ENCODE data around the gene C1QA. TPM values are rescaled to one million over a fixed set of nuclear protein-coding genes. Genes with fewer than 3 reads are reported as not detected.

The C1QA gene
- total RNA-seq, 1 experiment from 2014 or later = not detected

DNA sequence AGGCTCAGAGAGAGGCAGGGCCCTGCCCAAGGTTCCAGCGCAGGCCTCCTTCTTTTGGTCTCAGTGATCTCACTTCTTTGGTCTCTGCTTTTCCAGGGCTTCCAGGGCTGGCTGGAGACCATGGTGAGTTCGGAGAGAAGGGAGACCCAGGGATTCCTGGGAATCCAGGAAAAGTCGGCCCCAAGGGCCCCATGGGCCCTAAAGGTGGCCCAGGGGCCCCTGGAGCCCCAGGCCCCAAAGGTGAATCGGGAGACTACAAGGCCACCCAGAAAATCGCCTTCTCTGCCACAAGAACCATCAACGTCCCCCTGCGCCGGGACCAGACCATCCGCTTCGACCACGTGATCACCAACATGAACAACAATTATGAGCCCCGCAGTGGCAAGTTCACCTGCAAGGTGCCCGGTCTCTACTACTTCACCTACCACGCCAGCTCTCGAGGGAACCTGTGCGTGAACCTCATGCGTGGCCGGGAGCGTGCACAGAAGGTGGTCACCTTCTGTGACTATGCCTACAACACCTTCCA lies 24.4 kb downstream of the C1QA start:
- POLR2A ChIA-PET (ENCODE audit: unreplicated experiment) = no interaction called here
- Histone ChIP-seq H3K79me2 (ENCODE audit: low read depth) (no peaks in the 10 kb centered on the region), H3K36me3 (ENCODE audit: low read depth) (no peaks in the 10 kb centered on the region), H3K9me3 (ENCODE audit: insufficient read depth, low read depth) (no peaks in the 10 kb centered on the region), H3K27ac (no peak overlapping the region), H2AFZ (no peak overlapping the region), H3K9me2 (ENCODE audit: insufficient read depth) (no peaks in the 10 kb centered on the region), H3K4me1 (replicated peaks; ENCODE audit: insufficient read depth) (no peaks in the 10 kb centered on the region), H3K27me3 (ENCODE audit: insufficient read depth, low read depth) (peaks cover 28% of the 10 kb centered on the region), H3K4me2 (no peak overlapping the region), H3F3A (ENCODE audit: insufficient read depth, low read depth) (no peaks in the 10 kb centered on the region), H3K4me3 (no peak overlapping the region), H4K20me1 (ENCODE audit: insufficient read depth) (no peaks in the 10 kb centered on the region)
- intact Hi-C loops (cut with micrococcal nuclease; ENCODE audit: unreplicated experiment) = no loop called here
- CTCF ChIA-PET = no interaction called here
- DNase-seq = no peak
- TF ChIP-seq EZH2 (IDR thresholded peaks at IDR 0.05; ENCODE audit: low read depth) = no peak
- TF ChIP-seq, protein P1, sequence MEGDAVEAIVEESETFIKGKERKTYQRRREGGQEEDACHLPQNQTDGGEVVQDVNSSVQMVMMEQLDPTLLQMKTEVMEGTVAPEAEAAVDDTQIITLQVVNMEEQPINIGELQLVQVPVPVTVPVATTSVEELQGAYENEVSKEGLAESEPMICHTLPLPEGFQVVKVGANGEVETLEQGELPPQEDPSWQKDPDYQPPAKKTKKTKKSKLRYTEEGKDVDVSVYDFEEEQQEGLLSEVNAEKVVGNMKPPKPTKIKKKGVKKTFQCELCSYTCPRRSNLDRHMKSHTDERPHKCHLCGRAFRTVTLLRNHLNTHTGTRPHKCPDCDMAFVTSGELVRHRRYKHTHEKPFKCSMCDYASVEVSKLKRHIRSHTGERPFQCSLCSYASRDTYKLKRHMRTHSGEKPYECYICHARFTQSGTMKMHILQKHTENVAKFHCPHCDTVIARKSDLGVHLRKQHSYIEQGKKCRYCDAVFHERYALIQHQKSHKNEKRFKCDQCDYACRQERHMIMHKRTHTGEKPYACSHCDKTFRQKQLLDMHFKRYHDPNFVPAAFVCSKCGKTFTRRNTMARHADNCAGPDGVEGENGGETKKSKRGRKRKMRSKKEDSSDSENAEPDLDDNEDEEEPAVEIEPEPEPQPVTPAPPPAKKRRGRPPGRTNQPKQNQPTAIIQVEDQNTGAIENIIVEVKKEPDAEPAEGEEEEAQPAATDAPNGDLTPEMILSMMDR (conservative IDR thresholded peaks at IDR 0.05) = no peak
- no TSS peak for BruUV-seq (replicated peaks)

DNA sequence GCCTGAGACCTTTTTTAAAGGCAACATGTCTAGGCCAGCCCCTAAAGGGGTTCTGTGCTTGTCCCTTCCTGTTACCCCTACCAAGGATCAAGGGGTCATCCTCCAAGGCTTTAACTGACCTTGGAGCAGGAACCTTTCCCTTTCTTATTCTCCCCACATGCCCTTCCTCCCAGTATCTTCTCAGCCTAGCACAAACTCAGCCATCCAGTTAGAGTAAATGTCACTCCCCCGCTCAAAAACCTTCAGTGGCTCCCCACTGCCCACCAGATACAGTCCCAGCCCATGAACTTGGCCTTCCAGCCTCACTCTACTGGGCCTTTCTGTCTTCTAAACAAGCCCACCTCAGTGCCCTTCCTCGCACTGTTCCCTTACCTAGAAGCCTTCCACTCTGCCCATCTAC lies 25.5 kb downstream of the C1QA start:
- no peak for TF ChIP-seq EZH2 (IDR thresholded peaks at IDR 0.05; ENCODE audit: low read depth)
- TF ChIP-seq, protein P1 (conservative IDR thresholded peaks at IDR 0.05) = no peak
- H3F3A ChIP-seq (ENCODE audit: insufficient read depth, low read depth) = no peaks in the 10 kb centered on the region
- no peak overlapping the region for H3K27ac ChIP-seq
- H3K9me2 ChIP-seq (ENCODE audit: insufficient read depth) = no peaks in the 10 kb centered on the region
- H3K4me2 ChIP-seq = no peak overlapping the region
- H3K9me3 ChIP-seq (ENCODE audit: insufficient read depth, low read depth) = no peaks in the 10 kb centered on the region
- ChIA-PET POLR2A (ENCODE audit: unreplicated experiment) (no interaction called here), CTCF (no interaction called here)
- H3K79me2 ChIP-seq (ENCODE audit: low read depth) = no peaks in the 10 kb centered on the region
- H3K4me3 ChIP-seq = no peak overlapping the region
- peaks cover 18% of the 10 kb centered on the region for H3K27me3 ChIP-seq (ENCODE audit: insufficient read depth, low read depth)
- no TSS peak for BruUV-seq (replicated peaks)
- H2AFZ ChIP-seq = no peak overlapping the region
- H4K20me1 ChIP-seq (ENCODE audit: insufficient read depth) = no peaks in the 10 kb centered on the region
- H3K4me1 ChIP-seq (replicated peaks; ENCODE audit: insufficient read depth) = no peaks in the 10 kb centered on the region
- no peaks in the 10 kb centered on the region for H3K36me3 ChIP-seq (ENCODE audit: low read depth)
- DNase-seq = no peak
- intact Hi-C loops (cut with micrococcal nuclease; ENCODE audit: unreplicated experiment) = no loop called here

DNA sequence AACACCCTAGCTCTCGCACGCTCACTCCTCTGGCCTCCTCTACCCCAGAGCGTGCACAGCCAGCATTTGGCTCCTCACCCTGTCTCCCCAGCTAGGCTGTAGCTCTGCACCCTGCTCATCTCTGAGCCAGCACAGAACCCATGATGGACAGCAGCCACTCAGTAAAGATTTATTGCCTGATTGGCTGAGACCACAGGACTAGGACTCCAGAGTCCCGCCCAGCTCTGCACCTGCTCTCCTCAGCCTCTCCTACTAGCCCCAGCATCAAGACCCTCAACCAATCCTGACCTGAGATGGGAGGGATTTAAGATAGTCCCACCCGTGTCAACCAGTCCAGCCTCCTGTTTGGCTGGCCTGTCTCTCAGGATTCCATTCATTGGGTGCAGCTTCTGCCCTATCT lies 25.9 kb downstream of the C1QA start:
- no peaks in the 10 kb centered on the region for H3K4me1 ChIP-seq (replicated peaks; ENCODE audit: insufficient read depth)
- no TSS peak for BruUV-seq (replicated peaks)
- no peaks in the 10 kb centered on the region for H4K20me1 ChIP-seq (ENCODE audit: insufficient read depth)
- TF ChIP-seq EZH2 (IDR thresholded peaks at IDR 0.05; ENCODE audit: low read depth) = no peak
- TF ChIP-seq, protein P1 (conservative IDR thresholded peaks at IDR 0.05) = no peak
- H3K27ac ChIP-seq = no peak overlapping the region
- H3K9me2 ChIP-seq (ENCODE audit: insufficient read depth) = no peaks in the 10 kb centered on the region
- DNase-seq = no peak
- POLR2A ChIA-PET (ENCODE audit: unreplicated experiment) = no interaction called here
- H3K4me3 ChIP-seq = no peak overlapping the region
- no peak overlapping the region for H2AFZ ChIP-seq
- H3K27me3 ChIP-seq (ENCODE audit: insufficient read depth, low read depth) = peaks cover 14% of the 10 kb centered on the region
- no peaks in the 10 kb centered on the region for H3K79me2 ChIP-seq (ENCODE audit: low read depth)
- intact Hi-C loops (cut with micrococcal nuclease; ENCODE audit: unreplicated experiment) = no loop called here
- CTCF ChIA-PET = no interaction called here
- H3K4me2 ChIP-seq = no peak overlapping the region
- no peaks in the 10 kb centered on the region for H3K36me3 ChIP-seq (ENCODE audit: low read depth)
- H3K9me3 ChIP-seq (ENCODE audit: insufficient read depth, low read depth) = no peaks in the 10 kb centered on the region
- no peaks in the 10 kb centered on the region for H3F3A ChIP-seq (ENCODE audit: insufficient read depth, low read depth)
